ENCODE measurements around the gene LDHD. TPM values are rescaled to one million over a fixed set of nuclear protein-coding genes. Genes with fewer than 3 reads are reported as not detected.

Gene LDHD
- total and polyA plus RNA-seq, 2 of the 13 experiments (the other 11 are each of a cell fraction or from before 2014, with no cell fraction given), result 9.1 to 9.8 TPM

- no peak for TF ChIP-seq ZBTB49 (CRISPR knock-in tag; IDR thresholded peaks at IDR 0.05; ENCODE audit: borderline replicate concordance)
- TF ChIP-seq NAIF1 (CRISPR knock-in tag; IDR thresholded peaks at IDR 0.05; ENCODE audit: borderline replicate concordance), result no peak
- peak; percentile 80 for TF ChIP-seq ZNF784 (CRISPR knock-in tag; IDR thresholded peaks at IDR 0.05; ENCODE audit: borderline replicate concordance)
- TF ChIP-seq ARID4A (CRISPR knock-in tag; IDR thresholded peaks at IDR 0.05; ENCODE audit: borderline replicate concordance), result peak; percentile 88
- TF ChIP-seq ATF5 (CRISPR knock-in tag; IDR thresholded peaks at IDR 0.05; ENCODE audit: low read depth), result no peak
- peak; percentile 64 for TF ChIP-seq PATZ1 (CRISPR knock-in tag; IDR thresholded peaks at IDR 0.05)
- no peak; the same call in 1 of the 2 replicates for TF ChIP-seq EEA1 (CRISPR knock-in tag; IDR thresholded peaks at IDR 0.05; ENCODE audit: borderline replicate concordance)
- TF ChIP-seq ZBTB44 (CRISPR knock-in tag; IDR thresholded peaks at IDR 0.05), result 0 out of 2 replicates have a peak, but pooled peaks have one; percentile 42
- peak; percentile 40; the same call in 1 of the 2 replicates for TF ChIP-seq ZNF652 (CRISPR knock-in tag; IDR thresholded peaks at IDR 0.05; ENCODE audit: borderline replicate concordance, low read depth)
- TF ChIP-seq MXD3 (CRISPR knock-in tag; IDR thresholded peaks at IDR 0.05), result peak; percentile 75; the same call in 1 of the 2 replicates
- TF ChIP-seq KLF15 (CRISPR knock-in tag; IDR thresholded peaks at IDR 0.05; ENCODE audit: borderline replicate concordance), result peak; percentile 92; the same call in 1 of the 2 replicates
- no peak for TF ChIP-seq MXD1 (CRISPR knock-in tag; IDR thresholded peaks at IDR 0.05)
- TF ChIP-seq ZNF251 (CRISPR knock-in tag; IDR thresholded peaks at IDR 0.05), result no peak
Measured at GRCh38 chr16:75116081-75116910, at the start of gene LDHD (continued).
